ENCODE data around the gene LELP1. TPM values are rescaled to one million over a fixed set of nuclear protein-coding genes. Genes with fewer than 3 reads are reported as not detected.

Gene LELP1
- total and polyA plus RNA-seq, 2 of the 13 experiments (the other 11 are each of a cell fraction or from before 2014, with no cell fraction given), result not detected

GRCh38 chr1:153251087-153251486, 47.9 kb downstream of the LELP1 start (continued):
- no peak for TF ChIP-seq ZBTB43 (CRISPR knock-in tag; conservative IDR thresholded peaks at IDR 0.05)
- TF ChIP-seq YEATS4 (CRISPR knock-in tag; IDR thresholded peaks at IDR 0.05; ENCODE audit: borderline replicate concordance), result no peak
- TF ChIP-seq ZBTB1 (CRISPR knock-in tag; IDR thresholded peaks at IDR 0.05; ENCODE audit: borderline replicate concordance), result no peak
- no peak for TF ChIP-seq ONECUT2 (CRISPR knock-in tag; IDR thresholded peaks at IDR 0.05)

GRCh38 chr1:153251562-153251961, 48.3 kb downstream of the LELP1 start:
- WGBS (ENCODE audit: low lambda C conversion rate), result 8% methylated on average over 3 of the region's 3 CpGs
- TF ChIP-seq ZNF569 (CRISPR knock-in tag; IDR thresholded peaks at IDR 0.05; ENCODE audit: borderline replicate concordance), result no peak
- no peaks in the 10 kb centered on the region for H3K9me3 ChIP-seq (ENCODE audit: low read length)
- no peak for DNase-seq (ENCODE audit: low spot score)
- no peak overlapping the region for H3K27ac ChIP-seq (ENCODE audit: extremely low read length, insufficient read depth, low read length)
- no TSS peak for BruUV-seq (replicated peaks)
- no peaks in the 10 kb centered on the region for H3K36me3 ChIP-seq (replicated peaks in 1 of 2; ENCODE audit: control insufficient read depth in 1 of 2, insufficient read depth in 2 of 2, low read length in 2 of 2)
- no peaks in the 10 kb centered on the region for H3K4me1 ChIP-seq (ENCODE audit: insufficient read depth, low read length)
- no peak for FAIRE-seq
- intact Hi-C loops (cut with micrococcal nuclease; ENCODE audit: unreplicated experiment) (no loop called here), in situ Hi-C loops (cut with HindIII; ENCODE audit: extremely low pct_ligation_motif_present, low pct_unique_long_range_greater_than_20kb) (no loop called here)
- no peak for ATAC-seq
- H4K20me1 ChIP-seq (ENCODE audit: insufficient read depth, low read length), result no peaks in the 10 kb centered on the region
- no peak overlapping the region for H3K4me2 ChIP-seq (ENCODE audit: low read depth, low read length)
- no peak overlapping the region for H3K9ac ChIP-seq (ENCODE audit: insufficient read depth, low read depth, low read length)
- no peak overlapping the region for H2AFZ ChIP-seq (ENCODE audit: low read length)
- ChIA-PET POLR2A (no interaction called here), CTCF (ENCODE audit: low intra/inter-chr PET ratio, low total read pairs) (no interaction called here)
- H3K4me3 ChIP-seq (replicated peaks in 1 of 3; ENCODE audit: insufficient read depth in 1 of 3, low read depth in 2 of 3, low read length in 3 of 3), result no peak overlapping the region
- H3K79me2 ChIP-seq (ENCODE audit: insufficient read depth, low read length), result no peaks in the 10 kb centered on the region
- no peaks in the 10 kb centered on the region for H3K27me3 ChIP-seq (ENCODE audit: control insufficient read depth in 1 of 2, insufficient read depth in 2 of 2, low read length in 2 of 2)

- no peak for ATAC-seq
- H3K9me3 ChIP-seq (ENCODE audit: low read length), result no peaks in the 10 kb centered on the region
- no peak for TF ChIP-seq ZSCAN30 (CRISPR knock-in tag; IDR thresholded peaks at IDR 0.05)
- no peak for TF ChIP-seq PRDM15 (CRISPR knock-in tag; IDR thresholded peaks at IDR 0.05)
- no peak for TF ChIP-seq RXRA (CRISPR knock-in tag; IDR thresholded peaks at IDR 0.05)
- no peak for TF ChIP-seq ZNF713 (CRISPR knock-in tag; IDR thresholded peaks at IDR 0.05)
Measured at GRCh38 chr1:153251988-153252387, 48.8 kb downstream of the LELP1 start.

More at GRCh38 chr1:153251988-153252387, 48.8 kb downstream of the LELP1 start:
- in situ Hi-C loops (cut with HindIII; ENCODE audit: extremely low pct_ligation_motif_present, low pct_unique_long_range_greater_than_20kb), result no loop called here
- no peaks in the 10 kb centered on the region for H3K36me3 ChIP-seq (replicated peaks in 1 of 2; ENCODE audit: control insufficient read depth in 1 of 2, insufficient read depth in 2 of 2, low read length in 2 of 2)
- no peaks in the 10 kb centered on the region for H3K4me1 ChIP-seq (ENCODE audit: insufficient read depth, low read length)
- POLR2A ChIA-PET, result no interaction called here
- no peak overlapping the region for H3K4me2 ChIP-seq (ENCODE audit: low read depth, low read length)
- intact Hi-C loops (cut with micrococcal nuclease; ENCODE audit: unreplicated experiment), result no loop called here
- no peaks in the 10 kb centered on the region for H4K20me1 ChIP-seq (ENCODE audit: insufficient read depth, low read length)
- FAIRE-seq (no peak), DNase-seq (ENCODE audit: low spot score) (no peak)
- no peak overlapping the region for H3K4me3 ChIP-seq (replicated peaks in 1 of 3; ENCODE audit: insufficient read depth in 1 of 3, low read depth in 2 of 3, low read length in 3 of 3)
- H3K79me2 ChIP-seq (ENCODE audit: insufficient read depth, low read length), result no peaks in the 10 kb centered on the region
- H3K27ac ChIP-seq (ENCODE audit: extremely low read length, insufficient read depth, low read length), result no peak overlapping the region
- no peak overlapping the region for H3K9ac ChIP-seq (ENCODE audit: insufficient read depth, low read depth, low read length)
- H3K27me3 ChIP-seq (ENCODE audit: control insufficient read depth in 1 of 2, insufficient read depth in 2 of 2, low read length in 2 of 2), result no peaks in the 10 kb centered on the region
- BruUV-seq (replicated peaks), result no TSS peak
- no peak overlapping the region for H2AFZ ChIP-seq (ENCODE audit: low read length)
- CTCF ChIA-PET (ENCODE audit: low intra/inter-chr PET ratio, low total read pairs), result no interaction called here
- 48% methylated on average over 4 of the region's 4 CpGs for WGBS (ENCODE audit: low lambda C conversion rate)

Data from HepG2 (cell line).